Smooth muscle cell (in vitro differentiated cells): ENCODE results near the gene MRPL24. TPM values are rescaled to one million over a fixed set of nuclear protein-coding genes. Genes with fewer than 3 reads are reported as not detected.

Experiments used
- DNase-seq: peaks from one replicate; lab custom pipeline; 2025; ENCODE audit not compliant: unreplicated experiment; lab: John Stamatoyannopoulos, UW
- H2AFZ ChIP-seq: fragments of 200-600 bp; sonication (generic); 2 replicates; pipeline ENCODE4 v1.6.0; 2016; ENCODE audit warnings: antibody characterized with exemption, low read depth, mild to moderate bottlenecking
- H3F3A ChIP-seq: fragments of 200-600 bp; sonication (generic); 2 replicates; pipeline ENCODE4 v1.6.0; 2017; ENCODE audit warnings: antibody characterized with exemption, low read depth
- H3K27ac ChIP-seq: fragments of 200-600 bp; sonication (generic); 2 replicates; pipeline ENCODE4 v1.5.1; 2016; ENCODE audit warnings: low read depth, mild to moderate bottlenecking
- H3K27me3 ChIP-seq: fragments of 200-600 bp; sonication (generic); 2 replicates; pipeline ENCODE4 v1.6.1; 2016; ENCODE audit warnings: low read depth, mild to moderate bottlenecking
- H3K36me3 ChIP-seq: fragments of 200-600 bp; sonication (generic); 2 replicates; pipeline ENCODE4 v1.5.1; 2016; ENCODE audit warnings: low read depth
- H3K4me1 ChIP-seq: fragments of 200-600 bp; sonication (generic); 2 replicates; pipeline ENCODE4 v1.5.1; 2016; ENCODE audit warnings: low read depth
- H3K4me2 ChIP-seq: fragments of 200-600 bp; sonication (generic); 2 replicates; pipeline ENCODE4 v1.6.0; 2016; ENCODE audit warnings: mild to moderate bottlenecking
- H3K4me3 ChIP-seq: fragments of 200-600 bp; sonication (generic); 2 replicates; pipeline ENCODE4 v1.5.1; 2016; ENCODE audit warnings: mild to moderate bottlenecking
- H3K79me2 ChIP-seq: fragments of 200-600 bp; sonication (generic); 2 replicates; pipeline ENCODE4 v1.6.0; 2016; ENCODE audit warnings: low read depth, mild to moderate bottlenecking
- H3K9ac ChIP-seq: fragments of 200-600 bp; sonication (generic); 2 replicates; pipeline ENCODE4 v1.6.0; 2016; ENCODE audit warnings: low read depth
- H3K9me3 ChIP-seq: fragments of 200-600 bp; sonication (generic); replicated peaks from 2 replicates; pipeline ENCODE4 v1.5.1; 2016; ENCODE audit warnings: low read depth
- H4K20me1 ChIP-seq: fragments of 200-600 bp; sonication (generic); 2 replicates; pipeline ENCODE4 v1.6.0; 2016; ENCODE audit warnings: low read depth
- WGBS: methylation state at CpG from one replicate; pipeline ENCODE4 v1.1.7; 2016; ENCODE audit warnings: low lambda C conversion rate; 5-methylcytosine and 5-hydroxymethylcytosine counted together
- polyA plus RNA-seq: library from polyadenylated mRNA; unstranded; fragments of >200 nt; fragmentation: Nextera tagmentation; extraction: Ambion mirVana; gene quantifications from 2 replicates; pipeline ENCODE4 v1.2.1, GENCODE V29; 2016
- total RNA-seq: library from RNA; depleted of rRNA; stranded (reverse); fragments of >200 nt; gene quantifications from 2 replicates; pipeline ENCODE4 v1.2.3, GENCODE V29; 2014
- TF ChIP-seq, protein P1 (sequence below): fragments of 200-600 bp; sonication (generic); IDR thresholded peaks from 2 replicates; pipeline ENCODE4 v1.5.1; 2017; ENCODE audit warnings: borderline replicate concordance, mild to moderate bottlenecking, antibody characterized with exemption; ENCODE audit not compliant: insufficient read depth, poor library complexity, severe bottlenecking

The MRPL24 gene
- total and polyA plus RNA-seq, 2 experiments from 2014 or later, result 16.5 to 68.6 TPM

GRCh38 chr1:156692441-156692924 lies 48.4 kb downstream of the MRPL24 start:
- 27% methylated on average over 13 of the region's 13 CpGs for WGBS
- Histone ChIP-seq H3K4me3 (no peak overlapping the region), H2AFZ (no peak overlapping the region)

GRCh38 chr1:156691665-156692440 lies 49.0 kb downstream of the MRPL24 start:
- DNase-seq, result no peak
- no peaks in the 10 kb centered on the region for H3K36me3 ChIP-seq
- peak overlapping the region; percentile 35 for H3K27ac ChIP-seq
- H3K9ac ChIP-seq, result no peak overlapping the region
- no peaks in the 10 kb centered on the region for H3K79me2 ChIP-seq
- H3K4me1 ChIP-seq, result peaks cover 46% of the 10 kb centered on the region
- no peaks in the 10 kb centered on the region for H3K9me3 ChIP-seq
- peaks cover 10% of the 10 kb centered on the region for H3F3A ChIP-seq
- no peaks in the 10 kb centered on the region for H4K20me1 ChIP-seq
- peak overlapping the region; percentile 52 for H3K4me2 ChIP-seq
- H2AFZ ChIP-seq, result no peak overlapping the region
- no peak overlapping the region for H3K4me3 ChIP-seq
- H3K27me3 ChIP-seq, result no peaks in the 10 kb centered on the region
- WGBS, result 30% methylated on average over 19 of the region's 20 CpGs
- TF ChIP-seq, protein P1, sequence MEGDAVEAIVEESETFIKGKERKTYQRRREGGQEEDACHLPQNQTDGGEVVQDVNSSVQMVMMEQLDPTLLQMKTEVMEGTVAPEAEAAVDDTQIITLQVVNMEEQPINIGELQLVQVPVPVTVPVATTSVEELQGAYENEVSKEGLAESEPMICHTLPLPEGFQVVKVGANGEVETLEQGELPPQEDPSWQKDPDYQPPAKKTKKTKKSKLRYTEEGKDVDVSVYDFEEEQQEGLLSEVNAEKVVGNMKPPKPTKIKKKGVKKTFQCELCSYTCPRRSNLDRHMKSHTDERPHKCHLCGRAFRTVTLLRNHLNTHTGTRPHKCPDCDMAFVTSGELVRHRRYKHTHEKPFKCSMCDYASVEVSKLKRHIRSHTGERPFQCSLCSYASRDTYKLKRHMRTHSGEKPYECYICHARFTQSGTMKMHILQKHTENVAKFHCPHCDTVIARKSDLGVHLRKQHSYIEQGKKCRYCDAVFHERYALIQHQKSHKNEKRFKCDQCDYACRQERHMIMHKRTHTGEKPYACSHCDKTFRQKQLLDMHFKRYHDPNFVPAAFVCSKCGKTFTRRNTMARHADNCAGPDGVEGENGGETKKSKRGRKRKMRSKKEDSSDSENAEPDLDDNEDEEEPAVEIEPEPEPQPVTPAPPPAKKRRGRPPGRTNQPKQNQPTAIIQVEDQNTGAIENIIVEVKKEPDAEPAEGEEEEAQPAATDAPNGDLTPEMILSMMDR, result no peak

More at GRCh38 chr1:156692441-156692924, 48.4 kb downstream of the MRPL24 start:
- TF ChIP-seq, protein P1, result no peak
- H3K27ac ChIP-seq, result peak overlapping the region; percentile 35
- H4K20me1 ChIP-seq, result no peaks in the 10 kb centered on the region
- peaks cover 46% of the 10 kb centered on the region for H3K4me1 ChIP-seq
- no peaks in the 10 kb centered on the region for H3K79me2 ChIP-seq
- no peaks in the 10 kb centered on the region for H3K9me3 ChIP-seq
- peaks cover 10% of the 10 kb centered on the region for H3F3A ChIP-seq
- no peak for DNase-seq
- H3K27me3 ChIP-seq, result no peaks in the 10 kb centered on the region
- H3K36me3 ChIP-seq, result no peaks in the 10 kb centered on the region
- H3K4me2 ChIP-seq, result peak overlapping the region; percentile 56
- H3K9ac ChIP-seq, result no peak overlapping the region

- WGBS, result 76% methylated on average over 10 of the region's 10 CpGs
- Histone ChIP-seq H3K27me3 (no peaks in the 10 kb centered on the region), H3K36me3 (no peaks in the 10 kb centered on the region), H3K9ac (no peak overlapping the region), H3K27ac (no peak overlapping the region), H3F3A (peaks cover 10% of the 10 kb centered on the region), H3K4me3 (no peak overlapping the region), H3K4me2 (no peak overlapping the region), H2AFZ (no peak overlapping the region), H3K4me1 (peaks cover 46% of the 10 kb centered on the region), H3K9me3 (no peaks in the 10 kb centered on the region), H4K20me1 (no peaks in the 10 kb centered on the region), H3K79me2 (no peaks in the 10 kb centered on the region)
- TF ChIP-seq, protein P1, result no peak
- DNase-seq, result no peak
Observed at GRCh38 chr1:156691191-156691590, 49.7 kb downstream of the MRPL24 start.
